H1 (cell line): ENCODE data around the gene POPDC2. TPM values are rescaled to one million over a fixed set of nuclear protein-coding genes. Genes with fewer than 3 reads are reported as not detected.

ENCODE experiments used
- ATF2 ChIP-seq: IDR thresholded peaks from 2 replicates; pipeline ENCODE4 v1.6.1; 2012; ENCODE audit warnings: low read length, inconsistent platforms
- CBX5 ChIP-seq: fragments of 300-800, 300-1000 bp; sonication (generic); IDR thresholded peaks from 2 replicates; pipeline ENCODE4 v1.7.1; 2016; ENCODE audit warnings: antibody characterized with exemption, low read length, low read depth
- CBX8 ChIP-seq: fragments of 300-800, 300-1000 bp; sonication (generic); IDR thresholded peaks from 2 replicates; pipeline ENCODE4 v1.7.1; 2016; ENCODE audit warnings: low read depth, low read length, borderline replicate concordance
- CHD7 ChIP-seq: fragments of 300-600 bp; sonication (generic); IDR thresholded peaks from 2 replicates; pipeline ENCODE4 v1.7.1; 2012; ENCODE audit warnings: low read length, moderate library complexity, mild to moderate bottlenecking, inconsistent platforms; ENCODE audit not compliant: insufficient replicate concordance
- E2F6 ChIP-seq: IDR thresholded peaks from 2 replicates; pipeline ENCODE4 v1.6.1; 2012; ENCODE audit warnings: inconsistent platforms
- HDAC6 ChIP-seq: IDR thresholded peaks from one replicate; pipeline ENCODE4 v1.7.1; 2012; ENCODE audit warnings: low read depth, mild to moderate bottlenecking, inconsistent platforms, low read length, moderate library complexity
- MAX ChIP-seq: IDR thresholded peaks from 2 replicates; pipeline ENCODE4 v1.6.1; 2012; ENCODE audit warnings: inconsistent platforms
- SAP30 ChIP-seq: fragments of 300-600 bp; sonication (generic); IDR thresholded peaks from 2 replicates; pipeline ENCODE4 v1.7.1; 2012; ENCODE audit warnings: low read length, moderate library complexity, mild to moderate bottlenecking, inconsistent platforms; ENCODE audit not compliant: insufficient read depth, insufficient replicate concordance
- TEAD4 ChIP-seq: IDR thresholded peaks from 2 replicates; pipeline ENCODE4 v1.6.1; 2012; ENCODE audit warnings: low read depth, low read length, inconsistent platforms, mixed read lengths
- polyA plus RNA-seq, 7 experiments: library from polyadenylated mRNA; depleted of rRNA in 3 of 7; stranded (reverse) in 5 of 7; unstranded in 2 of 7; fragments of >200 nt in 5 of 7; fragments of 200-250 nt in 2 of 7; gene quantifications; 1 replicate in 5 of 7; 2 replicates in 1 of 7; 4 replicates in 1 of 7; pipeline versions ENCODE4 v1.2.1 to v1.2.3, GENCODE V29; 2011 to 2013; ENCODE audit warnings: missing spikeins in 2 of 7, mixed read lengths in 2 of 7
- total RNA-seq: library from RNA; stranded (reverse); fragmentation: NEBNext Ultra II Directional; extraction: Animal tissue kit (Norgen Biotek cat#: 25700); gene quantifications from 2 replicates; pipeline ENCODE4 v1.2.1, GENCODE V29; 2021

Gene POPDC2
- total and polyA plus RNA-seq, 2 of the 8 experiments (the other 6 are each of a cell fraction or from before 2014, with no cell fraction given): 0.65 to 1.1 TPM

GRCh38 chr3:119683421-119683820 is 23.0 kb upstream of the POPDC2 start (continued):
- TF ChIP-seq CHD7 (no peak), TEAD4 (no peak), E2F6 (no peak), SAP30 (no peak), CBX8 (no peak), HDAC6 (no peak), ATF2 (no peak), CBX5 (no peak), MAX (no peak)
